Natural killer cell (primary cell): ENCODE data around the gene OR2T33. TPM values are rescaled to one million over a fixed set of nuclear protein-coding genes. Genes with fewer than 3 reads are reported as not detected.
"Not testable (repeated sequence)": the region's sequence is repeated elsewhere in the genome, so short reads cannot be mapped to it uniquely, and the experiment has no call there.

Experiments
- ATAC-seq, 3 donors: fragments of 150-1000 bp in 2 of 3; fragments of 200-7000 bp in 1 of 3; cut with Tn5 transposase; 1 replicate in 1 of 3; 2 replicates in 2 of 3; pipeline ENCODE4 v1.10.0; 2021; ENCODE audit warnings: mild to moderate bottlenecking in 2 of 3, moderate library complexity in 2 of 3
- DNase-seq, 2 donors: peaks; one replicate each; pipeline versions ENCODE4 v3.0.0 to v3.0.0-alpha.2; 2013 to 2021; ENCODE audit warnings: mixed read lengths in 1 of 2
- H3K27ac ChIP-seq: one replicate; pipeline ENCODE4 v1.5.1; 2013; ENCODE audit warnings: mild to moderate bottlenecking, low read length
- H3K27me3 ChIP-seq: one replicate; pipeline ENCODE4 v1.6.1; 2013; ENCODE audit warnings: low read length; ENCODE audit not compliant: control insufficient read depth, insufficient read depth
- H3K36me3 ChIP-seq: one replicate; pipeline ENCODE4 v1.6.1; 2013; ENCODE audit warnings: low read length; ENCODE audit not compliant: control insufficient read depth, insufficient read depth
- H3K4me1 ChIP-seq: one replicate; pipeline ENCODE4 v1.6.1; 2013; ENCODE audit warnings: low read length; ENCODE audit not compliant: control insufficient read depth, insufficient read depth
- H3K4me3 ChIP-seq: one replicate; pipeline ENCODE4 v1.5.1; 2013; ENCODE audit warnings: low read length
- H3K9me3 ChIP-seq: one replicate; pipeline ENCODE4 v1.6.1; 2013; ENCODE audit warnings: low read length; ENCODE audit not compliant: control insufficient read depth, insufficient read depth
- H3K27ac Mint-ChIP-seq, 2 donors: one replicate each; pipeline ENCODE4 v1.8.0; 2022; ENCODE audit warnings: mild to moderate bottlenecking in 2 of 2, mixed read lengths in 2 of 2, moderate library complexity in 1 of 2
- H3K27me3 Mint-ChIP-seq, 2 donors: one replicate each; pipeline ENCODE4 v1.8.0; 2022; ENCODE audit warnings: low read depth in 2 of 2, mixed read lengths in 2 of 2
- H3K36me3 Mint-ChIP-seq: one replicate; pipeline ENCODE4 v1.8.0; 2022; ENCODE audit warnings: mixed read lengths
- H3K4me1 Mint-ChIP-seq, 2 donors: one replicate each; pipeline ENCODE4 v1.8.0; 2022; ENCODE audit warnings: mixed read lengths in 2 of 2
- H3K4me3 Mint-ChIP-seq: one replicate; pipeline ENCODE4 v1.8.0; 2022; ENCODE audit warnings: mild to moderate bottlenecking, moderate library complexity, mixed read lengths
- H3K9me3 Mint-ChIP-seq, 2 donors: one replicate each; pipeline ENCODE4 v1.8.0; 2022; ENCODE audit warnings: mixed read lengths in 2 of 2
- CTCF ChIP-seq: fragments of 200-600 bp; IDR thresholded peaks from one replicate; pipeline ENCODE4 v1.8.0; 2022; ENCODE audit warnings: antibody characterized with exemption
- WGBS: methylation state at CpG from one replicate; pipeline ENCODE4 v1.1.7; 2013; ENCODE audit warnings: missing lambda C conversion rate; ENCODE audit not compliant: insufficient coverage; 5-methylcytosine and 5-hydroxymethylcytosine counted together
- intact Hi-C: fragments of 100-400 bp; cut with micrococcal nuclease; formaldehyde crosslinking; loops from one replicate; pipeline ENCODE4 v1.14.2; 2022
- total RNA-seq, 4 donors: library from RNA; stranded (reverse); fragments of 120-200 nt in 1 of 4; gene quantifications; one replicate each; pipeline versions ENCODE4 v1.2.3 to v1.2.4, GENCODE V29; 2013 to 2022

OR2T33 gene
- total RNA-seq, 3 donors from 2014 or later (not counting 1 experiment from before 2014, with no cell fraction given) = not detected

- H3K27me3 ChIP-seq = no peaks in the 10 kb centered on the region
- no peak overlapping the region for H3K4me3 Mint-ChIP-seq
- no peaks in the 10 kb centered on the region for H3K27me3 Mint-ChIP-seq
- H3K27ac ChIP-seq = no peak overlapping the region
- no peak for ATAC-seq
- H3K4me1 ChIP-seq = no peaks in the 10 kb centered on the region
- H3K27ac Mint-ChIP-seq = no peak overlapping the region
- H3K9me3 ChIP-seq = no peaks in the 10 kb centered on the region
- peaks cover 8 to 10% of the 10 kb centered on the region in 2 donors for H3K9me3 Mint-ChIP-seq
- no peaks in the 10 kb centered on the region for H3K4me1 Mint-ChIP-seq
- no peaks in the 10 kb centered on the region for H3K36me3 ChIP-seq
- DNase-seq = no peak
- H3K4me3 ChIP-seq = no peak overlapping the region
- 50% methylated on average over 1 of the region's 4 CpGs for WGBS
- intact Hi-C loops = no loop called here
- TF ChIP-seq CTCF = no peak
- H3K36me3 Mint-ChIP-seq = no peaks in the 10 kb centered on the region
Observed at GRCh38 chr1:248268178-248268577, 9.6 kb downstream of the OR2T33 start.

- WGBS = no CpG with 5 or more reads among the region's 1 CpG
- H3K4me3 Mint-ChIP-seq, H3K4me3 ChIP-seq, intact Hi-C loops, H3K36me3 ChIP-seq, H3K9me3 Mint-ChIP-seq, H3K36me3 Mint-ChIP-seq, H3K27me3 Mint-ChIP-seq, H3K4me1 Mint-ChIP-seq, DNase-seq, H3K4me1 ChIP-seq, H3K27me3 ChIP-seq, ATAC-seq, H3K27ac ChIP-seq, H3K9me3 ChIP-seq, H3K27ac Mint-ChIP-seq: not testable (repeated sequence)
Observed at GRCh38 chr1:248259309-248259708, 18.5 kb downstream of the OR2T33 start.

- peaks cover 0 to 2% of the 10 kb centered on the region in 2 donors for H3K9me3 Mint-ChIP-seq
- Histone ChIP-seq H3K4me3 (no peak overlapping the region), H3K27me3 (no peaks in the 10 kb centered on the region), H3K27ac (no peak overlapping the region), H3K4me1 (no peaks in the 10 kb centered on the region), H3K9me3 (no peaks in the 10 kb centered on the region), H3K36me3 (no peaks in the 10 kb centered on the region)
- H3K4me1 Mint-ChIP-seq = peaks cover 4% of the 10 kb centered on the region in 2 donors
- intact Hi-C loops = no loop called here
- 14% methylated on average over 14 of the region's 14 CpGs for WGBS
- no peak overlapping the region for H3K4me3 Mint-ChIP-seq
- peak; percentile 41 for TF ChIP-seq CTCF
- H3K27ac Mint-ChIP-seq = no peak overlapping the region
- no peaks in the 10 kb centered on the region for H3K36me3 Mint-ChIP-seq
- peak in 1 of 2 donors; percentile 61 for DNase-seq
- H3K27me3 Mint-ChIP-seq = peaks cover 0 to 4% of the 10 kb centered on the region in 2 donors
- ATAC-seq = peak in 1 of 3 donors; percentile 56
Observed at GRCh38 chr1:248243204-248243603, 34.6 kb downstream of the OR2T33 start.

GRCh38 chr1:248239478-248239877, 38.3 kb downstream of the OR2T33 start:
- H3K27me3 ChIP-seq = no peaks in the 10 kb centered on the region
- H3K36me3 ChIP-seq = no peaks in the 10 kb centered on the region
- 94% methylated on average over 9 of the region's 9 CpGs for WGBS
- no peak overlapping the region for H3K27ac Mint-ChIP-seq
- H3K36me3 Mint-ChIP-seq = no peaks in the 10 kb centered on the region
- H3K4me3 ChIP-seq = no peak overlapping the region
- H3K9me3 Mint-ChIP-seq = peaks cover 3% of the 10 kb centered on the region in 2 donors
- no peaks in the 10 kb centered on the region for H3K9me3 ChIP-seq
- no peak overlapping the region for H3K27ac ChIP-seq
- TF ChIP-seq CTCF = no peak
- H3K4me1 ChIP-seq = no peaks in the 10 kb centered on the region
- H3K27me3 Mint-ChIP-seq = peaks cover 0 to 4% of the 10 kb centered on the region in 2 donors
- peaks cover 4% of the 10 kb centered on the region in 2 donors for H3K4me1 Mint-ChIP-seq
- ATAC-seq = no peak
- no peak overlapping the region for H3K4me3 Mint-ChIP-seq
- no peak for DNase-seq
- intact Hi-C loops = no loop called here
